Kidney capillary endothelial cell (primary cell): ENCODE results near the gene ELL.

ENCODE experiments used
- DNase-seq: peaks from one replicate; pipeline ENCODE4 v3.0.0-alpha.2; 2018; ENCODE audit warnings: low spot score

ELL gene

DNA sequence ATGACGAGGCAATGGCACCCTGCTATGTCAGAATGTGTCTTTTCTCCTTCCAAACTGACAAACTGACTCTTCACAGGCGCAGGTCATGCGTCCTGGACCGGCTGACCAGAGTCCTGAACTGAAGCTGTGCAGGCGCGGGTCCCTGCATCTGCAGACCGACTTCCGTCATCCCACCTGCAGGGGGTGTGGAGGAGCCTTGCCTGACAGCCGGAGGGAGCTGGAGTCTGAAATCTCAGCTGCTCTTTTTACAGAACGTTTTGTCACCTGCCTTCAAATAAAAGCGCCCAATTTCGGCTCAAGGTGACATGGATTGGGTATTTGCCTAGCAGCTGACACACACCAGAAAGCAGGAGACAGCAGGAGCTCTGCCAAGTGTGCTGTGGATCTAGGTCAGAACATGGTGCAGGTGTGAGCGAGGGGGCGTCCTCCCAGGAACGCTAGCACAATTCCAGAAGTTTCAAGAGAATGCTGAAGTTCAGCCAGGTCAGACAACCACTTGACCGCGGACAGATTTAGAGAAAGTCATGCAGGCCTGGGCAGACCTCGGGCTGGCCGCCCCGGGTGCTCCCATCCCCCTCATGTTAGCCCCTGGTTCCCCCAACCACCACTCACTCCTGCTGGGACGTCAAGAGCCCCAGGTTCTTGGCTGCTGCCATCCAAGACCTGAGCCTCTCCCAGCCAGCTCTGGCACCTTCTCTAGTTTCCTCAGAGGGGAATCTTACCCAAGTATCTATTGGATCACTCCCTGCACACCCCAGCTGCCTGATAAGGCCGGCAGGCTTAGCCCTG lies 32.8 kb downstream of the ELL start:
- DNase-seq, result no peak

- DNase-seq, result no peak
Observed at GRCh38 chr19:18488403-18488723, 33.5 kb downstream of the ELL start.

DNA sequence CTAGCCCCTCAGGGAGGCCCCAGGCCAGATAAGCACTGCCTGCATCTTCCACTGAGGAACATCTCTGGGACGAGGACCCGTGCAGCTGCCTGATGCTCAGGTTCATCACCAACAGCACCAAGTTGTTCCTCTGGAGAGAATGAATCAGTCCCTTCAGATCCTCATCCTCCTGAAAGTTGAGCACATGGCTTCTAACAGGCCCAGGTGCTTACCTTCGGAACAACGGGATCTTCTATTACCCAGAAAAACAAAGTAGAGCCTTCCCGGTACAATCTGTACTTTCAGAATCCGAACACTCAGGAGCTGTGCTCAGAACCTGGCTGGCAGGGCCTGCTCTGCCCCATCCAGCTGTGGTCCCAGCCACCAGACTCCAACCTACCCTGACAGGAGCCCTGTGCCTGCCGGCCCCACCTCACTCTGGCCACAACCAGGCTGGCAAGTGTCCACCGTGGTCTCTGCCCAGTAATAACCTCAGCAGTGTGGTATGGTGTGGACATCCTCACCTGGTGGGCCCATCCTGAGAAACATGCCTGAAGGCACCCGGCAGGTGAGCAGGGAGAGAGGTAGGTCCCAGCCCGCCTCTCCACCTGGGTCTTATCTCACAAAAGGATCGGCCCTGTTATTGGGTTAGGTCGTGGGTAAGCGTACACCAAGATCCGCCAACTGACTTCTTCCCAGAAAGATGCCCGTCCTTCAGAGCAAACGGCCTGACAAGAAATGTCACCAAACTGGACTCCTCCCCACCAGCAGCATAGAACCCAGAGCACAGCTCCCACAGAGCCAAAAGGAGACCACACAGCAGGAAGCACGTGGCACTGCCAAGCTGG lies 34.1 kb downstream of the ELL start:
- DNase-seq, result no peak

- no peak for DNase-seq
Observed at GRCh38 chr19:18486746-18487145, 35.1 kb downstream of the ELL start.

GRCh38 chr19:18484992-18485391 lies 36.9 kb downstream of the ELL start:
- DNase-seq, result no peak

DNA sequence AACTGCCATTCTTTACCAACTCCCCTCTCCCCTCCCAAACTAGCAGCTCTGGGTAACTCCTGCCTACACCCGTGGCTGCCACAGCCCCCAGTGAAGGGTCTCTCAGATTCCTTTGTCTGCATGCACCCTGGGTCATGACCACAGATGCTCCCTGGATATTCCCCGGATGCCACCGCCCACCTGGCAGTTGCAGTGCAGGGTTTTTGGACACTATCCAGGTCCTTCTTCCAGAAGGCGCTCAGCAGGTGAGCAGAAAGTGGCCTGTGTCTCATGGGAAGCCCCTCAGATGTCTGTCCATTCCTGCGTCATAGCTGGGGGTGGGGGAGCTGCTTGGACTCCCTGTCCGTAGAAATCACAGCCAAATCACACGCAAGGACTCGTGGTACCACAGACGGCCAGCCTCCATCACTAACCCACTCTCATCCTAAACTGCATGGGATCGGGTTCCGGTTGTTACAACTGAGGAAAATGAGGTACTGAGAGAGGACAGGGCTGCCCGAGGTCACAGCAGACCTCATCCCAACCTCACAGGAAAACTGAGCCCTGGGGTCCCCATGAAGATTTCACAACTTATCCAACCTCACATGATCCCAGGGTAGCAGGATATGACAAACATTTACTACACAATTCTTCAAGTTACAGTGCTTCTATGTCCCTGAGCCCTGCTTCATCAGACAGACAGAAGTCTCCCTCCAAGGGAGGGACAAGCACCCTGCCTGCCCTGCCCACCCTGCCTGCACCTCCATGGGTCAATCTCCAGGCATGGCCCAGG lies 38.6 kb downstream of the ELL start:
- no peak for DNase-seq

DNA sequence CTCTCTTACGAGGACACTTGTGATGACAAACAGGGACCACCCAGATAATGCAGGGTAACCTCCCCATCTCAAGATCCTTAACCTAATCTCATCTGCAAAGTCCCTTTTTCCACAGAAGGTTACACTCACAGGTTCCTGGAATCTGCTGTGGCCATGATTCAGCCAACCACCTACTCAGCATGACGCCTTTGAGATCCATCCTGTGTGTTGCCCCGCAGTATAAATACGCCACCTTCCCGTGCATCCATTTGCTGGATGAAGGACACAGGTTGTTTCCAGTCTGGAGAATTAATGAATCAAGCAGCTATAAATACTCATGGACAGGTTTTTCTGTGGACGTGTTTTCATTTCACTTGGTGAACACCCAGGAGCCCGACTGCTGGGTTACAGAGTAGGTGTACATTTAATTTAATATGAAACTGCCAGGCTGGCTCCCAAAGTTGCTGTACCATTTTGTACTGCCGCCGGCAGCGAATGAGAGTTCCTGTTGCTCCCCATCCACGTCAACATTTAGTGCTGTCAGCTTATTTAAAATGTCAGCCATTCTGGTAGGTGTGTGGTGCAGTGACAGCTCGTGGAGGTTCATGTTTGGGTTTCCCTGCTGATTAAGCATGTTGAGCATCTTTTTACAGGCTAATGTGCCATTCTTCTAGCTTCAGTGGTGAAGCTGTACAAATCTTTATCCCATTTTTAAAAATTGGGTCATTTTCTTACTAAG lies 40.2 kb downstream of the ELL start:
- DNase-seq, result no peak

DNA sequence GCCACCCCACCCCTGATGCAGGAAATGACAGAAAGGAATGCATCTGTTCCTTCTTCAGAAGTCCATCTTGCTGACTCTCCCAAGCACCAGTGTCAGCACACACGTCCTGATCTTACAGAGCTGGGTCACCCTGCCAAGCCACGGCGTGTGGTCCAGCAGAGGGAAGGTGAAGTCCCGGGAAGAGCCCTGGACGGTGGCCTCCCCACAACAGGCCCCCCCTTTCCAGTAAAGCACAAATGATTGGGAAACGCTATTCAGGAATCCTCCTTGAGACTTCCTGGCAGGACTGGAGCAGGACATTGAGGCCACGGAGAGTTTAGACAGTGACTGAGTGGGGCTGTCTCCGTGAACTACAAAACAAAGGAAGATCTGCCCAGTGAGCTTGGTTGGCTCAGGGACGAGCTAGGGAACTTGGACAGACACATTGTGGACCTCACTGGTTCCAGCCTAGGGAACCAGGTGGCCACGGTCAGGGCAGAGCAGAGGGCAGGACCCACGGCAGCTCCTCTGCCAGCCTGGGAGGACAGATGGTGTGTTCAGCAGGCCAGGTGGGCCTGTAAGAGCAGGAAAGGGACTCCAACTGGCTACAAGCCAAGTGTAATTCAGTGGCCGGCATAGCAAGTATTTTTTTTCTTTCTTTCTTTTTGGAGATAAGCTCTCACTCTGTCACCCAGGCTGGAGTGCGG lies 41.7 kb downstream of the ELL start:
- DNase-seq, result no peak

DNA sequence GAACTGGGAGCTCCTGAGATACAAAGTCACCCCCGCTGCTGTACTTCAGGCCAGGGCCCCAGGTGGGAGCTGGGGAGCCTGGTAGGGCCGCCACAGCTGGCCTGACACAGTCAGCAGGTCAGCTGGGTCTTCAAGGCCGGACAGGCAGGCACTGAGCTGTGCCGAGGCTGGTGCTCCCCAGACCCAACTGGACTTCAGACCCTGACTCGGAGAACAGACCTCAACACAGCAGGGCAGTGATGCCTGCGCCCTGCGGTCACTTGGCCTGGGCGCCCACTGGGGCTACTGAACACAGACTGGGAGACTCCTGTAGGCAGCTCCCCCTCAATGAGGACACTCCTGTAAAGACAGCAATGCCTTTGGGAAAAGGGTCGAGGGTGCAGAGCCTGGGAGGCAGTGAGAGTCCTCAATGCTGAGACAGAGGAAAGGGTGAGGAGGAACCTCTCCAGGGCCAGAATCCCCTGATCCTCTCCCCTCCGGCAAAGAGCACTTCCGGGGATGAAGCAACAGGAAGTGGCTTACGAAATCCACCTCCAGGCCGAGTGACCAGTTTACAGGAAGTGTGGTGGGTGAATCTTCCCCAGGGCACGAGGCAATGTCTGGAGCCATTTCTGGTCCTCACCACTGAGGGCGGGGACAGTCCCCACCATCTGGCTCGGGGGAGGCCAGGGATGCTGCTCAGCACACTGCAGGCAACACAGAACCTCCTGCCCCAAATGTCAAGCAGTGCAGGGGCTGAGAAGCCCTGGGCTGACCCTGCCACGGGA lies 43.1 kb downstream of the ELL start:
- peak; percentile 69 for DNase-seq

DNA sequence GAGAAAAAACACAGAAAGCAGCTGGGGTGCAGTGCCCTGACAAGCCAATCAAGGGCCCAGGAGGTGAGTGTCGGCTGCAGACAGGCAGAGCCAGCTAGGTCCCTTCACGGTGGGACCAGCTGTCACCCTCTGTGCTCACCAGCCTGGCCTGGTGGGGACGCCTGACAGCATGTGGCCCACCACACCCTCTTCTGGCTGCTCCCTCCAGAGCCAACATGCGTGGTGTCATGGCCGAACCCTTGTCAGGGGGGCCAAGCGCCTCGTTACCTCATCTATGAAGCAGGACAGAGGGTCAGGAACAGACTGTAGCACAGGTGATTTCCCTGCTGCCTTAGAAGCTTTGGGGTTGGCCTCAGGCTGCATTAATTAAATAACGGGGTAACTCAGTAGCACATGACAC lies 43.9 kb downstream of the ELL start:
- DNase-seq, result no peak

DNA sequence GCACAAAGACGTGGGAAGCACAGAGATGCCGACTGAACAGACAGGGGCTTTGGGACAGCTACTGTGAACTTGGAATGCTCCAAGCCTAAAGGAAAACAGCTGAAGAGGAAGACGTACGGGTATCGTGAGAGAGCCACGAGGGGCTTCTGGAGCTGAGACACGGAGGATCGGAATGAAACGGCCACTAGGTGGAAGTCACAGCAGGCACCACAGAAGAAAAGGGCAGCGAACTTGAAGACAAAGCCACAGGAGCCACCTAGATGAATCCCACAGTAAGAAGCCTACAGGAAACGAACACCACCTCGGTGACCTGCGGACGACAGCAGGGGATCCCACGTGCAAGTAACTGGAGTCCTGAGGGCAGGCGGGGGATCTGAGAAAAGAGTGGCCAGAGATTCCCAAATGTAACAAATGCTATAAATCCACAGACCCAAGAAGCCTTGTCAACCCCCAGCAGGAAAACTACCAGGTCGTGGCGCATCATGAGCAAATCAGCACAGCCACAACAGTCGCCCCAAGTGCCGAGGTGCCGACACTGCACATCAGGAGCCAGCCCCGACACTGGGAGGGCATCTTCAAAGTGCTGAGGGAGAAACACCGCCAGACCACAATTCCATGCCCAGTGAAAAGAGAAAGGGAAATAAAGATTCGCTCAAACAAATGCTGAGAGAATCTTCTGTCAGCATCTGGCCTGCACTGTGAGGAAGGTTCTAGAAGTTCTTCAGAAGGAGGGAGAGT lies 44.7 kb downstream of the ELL start:
- DNase-seq, result no peak

DNA sequence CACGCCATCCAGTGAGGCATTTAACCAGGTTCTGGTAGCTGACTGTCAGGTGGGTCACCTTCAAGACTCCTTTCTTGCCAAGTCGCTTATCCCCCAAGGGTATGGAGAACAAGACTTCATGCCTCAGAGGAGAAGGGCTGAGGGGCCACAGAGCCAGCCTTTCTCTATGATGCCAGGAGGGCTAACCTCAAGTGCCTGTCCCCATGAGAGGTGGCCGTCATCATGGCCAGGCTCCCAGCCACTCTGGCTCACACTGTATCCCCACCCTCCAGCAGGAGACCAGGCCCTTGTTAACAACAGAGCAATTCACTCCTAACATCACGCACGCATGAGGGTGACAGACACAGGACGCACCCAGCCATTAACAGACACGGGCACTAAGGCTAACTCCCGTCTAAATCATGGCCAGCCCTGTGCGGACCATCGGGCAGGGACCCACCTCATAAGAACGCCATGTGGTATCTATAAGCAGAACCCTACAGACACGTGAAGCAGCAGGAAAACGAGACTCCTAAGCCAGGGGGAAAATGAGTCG lies 45.3 kb downstream of the ELL start:
- no peak for DNase-seq

DNA sequence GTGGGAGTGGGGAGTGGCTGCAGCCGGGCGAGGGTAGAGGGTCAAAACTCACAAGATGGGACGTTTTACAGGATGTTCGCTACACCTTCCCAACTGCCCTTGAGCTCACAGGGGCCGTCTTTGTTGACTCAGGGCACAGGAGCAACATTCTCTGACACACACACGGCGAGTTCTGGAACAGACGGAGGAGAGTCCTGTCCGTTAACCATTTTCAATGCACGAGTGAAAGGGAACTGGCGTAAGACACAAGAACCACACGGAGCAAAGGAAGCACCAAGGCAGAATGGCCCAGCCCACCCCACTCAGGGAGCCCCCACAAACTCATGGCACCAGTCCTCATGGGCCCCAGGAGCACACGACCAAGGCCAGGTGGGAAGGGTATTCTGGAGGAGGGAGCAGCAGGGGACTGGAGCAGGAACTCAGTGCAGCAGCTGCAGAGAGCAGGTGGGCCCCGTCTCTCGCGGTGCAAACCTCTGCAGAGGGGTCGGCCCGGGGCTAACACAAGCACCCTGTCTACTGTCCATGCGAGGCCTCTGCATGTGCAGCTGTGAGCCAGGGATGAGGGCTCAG lies 46.0 kb downstream of the ELL start:
- no peak for DNase-seq

GRCh38 chr19:18475004-18475453 lies 46.8 kb downstream of the ELL start:
- DNase-seq, result no peak

- no peak for DNase-seq
Observed at GRCh38 chr19:18474366-18474887, 47.4 kb downstream of the ELL start.

DNA sequence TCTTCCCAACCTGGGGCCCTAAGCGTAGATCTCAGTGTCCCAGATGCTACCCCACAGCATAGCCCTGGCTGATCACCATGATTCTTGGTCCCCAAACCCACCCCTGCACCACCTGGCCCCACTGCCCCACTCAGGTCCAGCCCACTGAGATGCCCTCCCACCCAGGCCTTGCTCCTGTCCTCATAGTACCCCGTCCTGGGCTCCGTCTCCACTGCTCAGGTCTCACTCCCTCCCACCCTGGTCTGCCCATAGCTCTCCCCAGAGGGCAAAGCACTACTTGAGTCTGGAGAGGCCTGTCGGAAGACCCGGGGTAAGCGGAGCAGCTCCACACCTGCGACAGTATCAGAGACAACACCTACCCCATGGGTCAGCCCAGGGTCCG lies 48.2 kb downstream of the ELL start:
- DNase-seq, result no peak

- no peak for DNase-seq
Observed at GRCh38 chr19:18473003-18473705, 48.7 kb downstream of the ELL start.

- DNase-seq, result no peak
Observed at GRCh38 chr19:18470787-18471186, 51.1 kb downstream of the ELL start.
